HG03135 (cell line): ENCODE data around the gene GAPT.
A peak's percentile ranks its signal among the peaks of the same experiment; 100 is the strongest.

Experiments
- ATAC-seq: cut with Tn5 transposase; IDR thresholded peaks from one replicate; pipeline ENCODE4 v1.9.1; 2021; ENCODE audit warnings: mild to moderate bottlenecking, moderate library complexity; ENCODE audit not compliant: unreplicated experiment

Gene GAPT

GRCh38 chr5:58460732-58461286 lies 30.4 kb upstream of the GAPT start:
- peak; percentile 85 for ATAC-seq

- ATAC-seq, result no peak
Measured at GRCh38 chr5:58462154-58462553, 29.1 kb upstream of the GAPT start.

- ATAC-seq, result no peak
Measured at GRCh38 chr5:58462623-58463230, 28.5 kb upstream of the GAPT start.

GRCh38 chr5:58466939-58467338 lies 24.3 kb upstream of the GAPT start:
- peak; percentile 97 for ATAC-seq

- no peak for ATAC-seq
Measured at GRCh38 chr5:58469896-58470295, 21.3 kb upstream of the GAPT start.

- ATAC-seq, result no peak
Measured at GRCh38 chr5:58475404-58475803, 15.8 kb upstream of the GAPT start.

- no peak for ATAC-seq
Measured at GRCh38 chr5:58477760-58478376, 13.4 kb upstream of the GAPT start.

- no peak for ATAC-seq
Measured at GRCh38 chr5:58481066-58481676, 10.1 kb upstream of the GAPT start.

- ATAC-seq, result no peak
Measured at GRCh38 chr5:58481828-58482227, 9.4 kb upstream of the GAPT start.

GRCh38 chr5:58482536-58482935 lies 8.7 kb upstream of the GAPT start:
- ATAC-seq, result no peak

GRCh38 chr5:58484505-58484904 lies 6.7 kb upstream of the GAPT start:
- ATAC-seq, result no peak

- no peak for ATAC-seq
Measured at GRCh38 chr5:58486290-58486689, 4.9 kb upstream of the GAPT start.

- peak; percentile 56 for ATAC-seq
Measured at GRCh38 chr5:58490402-58491050, 709 bp upstream of the GAPT start.

GRCh38 chr5:58493141-58493540 lies 1.9 kb downstream of the GAPT start:
- ATAC-seq, result no peak

GRCh38 chr5:58496488-58496887 lies 5.3 kb downstream of the GAPT start:
- no peak for ATAC-seq

GRCh38 chr5:58497386-58497785 lies 6.2 kb downstream of the GAPT start:
- ATAC-seq, result no peak

- no peak for ATAC-seq
Measured at GRCh38 chr5:58497921-58498320, 6.7 kb downstream of the GAPT start.

- ATAC-seq, result no peak
Measured at GRCh38 chr5:58498340-58498942, 7.2 kb downstream of the GAPT start.

GRCh38 chr5:58499231-58499630 lies 8.0 kb downstream of the GAPT start:
- ATAC-seq, result no peak

GRCh38 chr5:58499941-58500340 lies 8.7 kb downstream of the GAPT start:
- ATAC-seq, result no peak

GRCh38 chr5:58501778-58502417 lies 10.7 kb downstream of the GAPT start:
- ATAC-seq, result no peak
